COLO668 (cell line): ENCODE measurements around the gene PTBP1.
A peak's percentile ranks its signal among the peaks of the same experiment; 100 is the strongest.

Source experiments
- DNase-seq: peaks from one replicate; lab custom pipeline; 2025; ENCODE audit not compliant: unreplicated experiment; lab: John Stamatoyannopoulos, UW

The PTBP1 gene

GRCh38 chr19:772063-772462, 25.2 kb upstream of the PTBP1 start:
- no peak for DNase-seq

GRCh38 chr19:772730-773436, 24.4 kb upstream of the PTBP1 start:
- peak; percentile 11 for DNase-seq

GRCh38 chr19:776549-776948, 20.7 kb upstream of the PTBP1 start:
- DNase-seq = no peak

GRCh38 chr19:778910-779653, 18.2 kb upstream of the PTBP1 start:
- DNase-seq = no peak

- no peak for DNase-seq
Measured at GRCh38 chr19:780935-781334, 16.3 kb upstream of the PTBP1 start.

- no peak for DNase-seq
Measured at GRCh38 chr19:781800-782184, 15.5 kb upstream of the PTBP1 start.

GRCh38 chr19:782185-782877, 14.9 kb upstream of the PTBP1 start:
- no peak for DNase-seq

GRCh38 chr19:782878-783668, 14.2 kb upstream of the PTBP1 start:
- no peak for DNase-seq

GRCh38 chr19:784541-784940, 12.7 kb upstream of the PTBP1 start:
- DNase-seq = no peak

- DNase-seq = no peak
Measured at GRCh38 chr19:787536-787935, 9.7 kb upstream of the PTBP1 start.

GRCh38 chr19:788686-788982, 8.6 kb upstream of the PTBP1 start:
- no peak for DNase-seq

- DNase-seq = peak; percentile 44
Measured at GRCh38 chr19:788983-789700, 8.1 kb upstream of the PTBP1 start.

GRCh38 chr19:789701-790060, 7.6 kb upstream of the PTBP1 start:
- no peak for DNase-seq

- DNase-seq = no peak
Measured at GRCh38 chr19:791007-791566, 6.2 kb upstream of the PTBP1 start.

- no peak for DNase-seq
Measured at GRCh38 chr19:791567-792305, 5.5 kb upstream of the PTBP1 start.

GRCh38 chr19:792306-792885, 4.9 kb upstream of the PTBP1 start:
- no peak for DNase-seq

- DNase-seq = no peak
Measured at GRCh38 chr19:793806-794205, 3.4 kb upstream of the PTBP1 start.

- no peak for DNase-seq
Measured at GRCh38 chr19:795073-795611, 2.1 kb upstream of the PTBP1 start.
